ENCODE results near the gene TTC39B.

Gene TTC39B

DNA sequence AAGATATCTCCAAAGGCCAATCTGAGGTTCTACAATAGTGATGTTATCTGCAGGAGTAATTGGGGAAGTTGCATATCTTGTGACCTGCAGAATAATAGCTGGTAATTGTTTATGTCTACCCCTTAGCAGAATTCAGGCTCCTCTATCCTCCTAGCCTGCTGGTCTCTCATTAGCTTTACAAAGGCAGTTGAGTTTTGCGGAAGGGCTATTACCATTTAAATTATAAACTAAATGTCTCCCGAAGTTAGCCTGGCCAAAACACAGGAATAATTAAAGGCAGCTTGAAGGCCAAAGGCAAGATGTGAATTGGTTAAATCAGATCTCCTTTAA lies 168.7 kb downstream of the TTC39B start:
- H3K9me3 ChIP-seq (replicated peaks; ENCODE audit: insufficient read depth, low read length): no peaks in the 10 kb centered on the region
- H3K27me3 ChIP-seq (replicated peaks; ENCODE audit: insufficient read depth, low read length): no peaks in the 10 kb centered on the region
- H3K27ac ChIP-seq (ENCODE audit: low read length): no peak overlapping the region
- H4K20me1 ChIP-seq (ENCODE audit: insufficient read depth, low read length): no peaks in the 10 kb centered on the region
- no peak overlapping the region for H3K9ac ChIP-seq (ENCODE audit: low read length)
- no peaks in the 10 kb centered on the region for H3K36me3 ChIP-seq (replicated peaks; ENCODE audit: insufficient read depth, low read length)
- TF ChIP-seq EZH2 (optimal IDR thresholded peaks at IDR 0.05; ENCODE audit: low read depth, low read length): no peak
- TF ChIP-seq CTCF (IDR thresholded peaks at IDR 0.05; ENCODE audit: low read length): no peak
- no peak for TF ChIP-seq EZH2phosphoT487 (IDR thresholded peaks at IDR 0.05; ENCODE audit: low read length)
- no peaks in the 10 kb centered on the region for H3F3A ChIP-seq (ENCODE audit: insufficient read depth, low read length)
- H3K4me3 ChIP-seq (ENCODE audit: low read length): no peak overlapping the region
- no peak for DNase-seq
- H3K79me2 ChIP-seq (ENCODE audit: low read length): no peaks in the 10 kb centered on the region
- no peaks in the 10 kb centered on the region for H3K4me1 ChIP-seq (ENCODE audit: low read length)
- H3K9me2 ChIP-seq (replicated peaks; ENCODE audit: insufficient read depth, low read length): no peaks in the 10 kb centered on the region
- no peak overlapping the region for H3K4me2 ChIP-seq (ENCODE audit: low read depth, low read length)
- no peak overlapping the region for H2AFZ ChIP-seq (ENCODE audit: low read length)

- H3F3A ChIP-seq (ENCODE audit: insufficient read depth, low read length): no peaks in the 10 kb centered on the region
- no peaks in the 10 kb centered on the region for H3K9me2 ChIP-seq (replicated peaks; ENCODE audit: insufficient read depth, low read length)
- H3K9me3 ChIP-seq (replicated peaks; ENCODE audit: insufficient read depth, low read length): no peaks in the 10 kb centered on the region
- H4K20me1 ChIP-seq (ENCODE audit: insufficient read depth, low read length): no peaks in the 10 kb centered on the region
- no peak for DNase-seq
- H3K9ac ChIP-seq (ENCODE audit: low read length): no peak overlapping the region
- no peaks in the 10 kb centered on the region for H3K36me3 ChIP-seq (replicated peaks; ENCODE audit: insufficient read depth, low read length)
- no peak overlapping the region for H3K4me2 ChIP-seq (ENCODE audit: low read depth, low read length)
- H3K27ac ChIP-seq (ENCODE audit: low read length): no peak overlapping the region
- TF ChIP-seq CTCF (IDR thresholded peaks at IDR 0.05; ENCODE audit: low read length) (no peak), EZH2phosphoT487 (IDR thresholded peaks at IDR 0.05; ENCODE audit: low read length) (no peak), EZH2 (optimal IDR thresholded peaks at IDR 0.05; ENCODE audit: low read depth, low read length) (no peak)
- no peak overlapping the region for H3K4me3 ChIP-seq (ENCODE audit: low read length)
- no peaks in the 10 kb centered on the region for H3K27me3 ChIP-seq (replicated peaks; ENCODE audit: insufficient read depth, low read length)
- H2AFZ ChIP-seq (ENCODE audit: low read length): no peak overlapping the region
- H3K4me1 ChIP-seq (ENCODE audit: low read length): no peaks in the 10 kb centered on the region
- H3K79me2 ChIP-seq (ENCODE audit: low read length): no peaks in the 10 kb centered on the region
These were observed 169.2 kb downstream of the TTC39B start for GRCh38 chr9:15137658-15138356.

- no peak for DNase-seq
- no peaks in the 10 kb centered on the region for H3K4me1 ChIP-seq (ENCODE audit: low read length)
- no peaks in the 10 kb centered on the region for H3K79me2 ChIP-seq (ENCODE audit: low read length)
- H3K27me3 ChIP-seq (replicated peaks; ENCODE audit: insufficient read depth, low read length): no peaks in the 10 kb centered on the region
- no peak overlapping the region for H2AFZ ChIP-seq (ENCODE audit: low read length)
- no peaks in the 10 kb centered on the region for H3K36me3 ChIP-seq (replicated peaks; ENCODE audit: insufficient read depth, low read length)
- no peaks in the 10 kb centered on the region for H3K9me2 ChIP-seq (replicated peaks; ENCODE audit: insufficient read depth, low read length)
- no peak for TF ChIP-seq EZH2 (optimal IDR thresholded peaks at IDR 0.05; ENCODE audit: low read depth, low read length)
- no peak for TF ChIP-seq CTCF (IDR thresholded peaks at IDR 0.05; ENCODE audit: low read length)
- TF ChIP-seq EZH2phosphoT487 (IDR thresholded peaks at IDR 0.05; ENCODE audit: low read length): no peak
- H3K9me3 ChIP-seq (replicated peaks; ENCODE audit: insufficient read depth, low read length): no peaks in the 10 kb centered on the region
- H3K9ac ChIP-seq (ENCODE audit: low read length): no peak overlapping the region
- H3K4me3 ChIP-seq (ENCODE audit: low read length): no peak overlapping the region
- H3F3A ChIP-seq (ENCODE audit: insufficient read depth, low read length): no peaks in the 10 kb centered on the region
- no peaks in the 10 kb centered on the region for H4K20me1 ChIP-seq (ENCODE audit: insufficient read depth, low read length)
- no peak overlapping the region for H3K4me2 ChIP-seq (ENCODE audit: low read depth, low read length)
- no peak overlapping the region for H3K27ac ChIP-seq (ENCODE audit: low read length)
These were observed 169.9 kb downstream of the TTC39B start for GRCh38 chr9:15137089-15137488.

Data from MM.1S (cell line).